ENCODE results near the gene CCDC174. TPM values are rescaled to one million over a fixed set of nuclear protein-coding genes. Genes with fewer than 3 reads are reported as not detected.

CCDC174 gene
- total RNA-seq, 1 donor from 2014 or later = 25.8 TPM

DNA sequence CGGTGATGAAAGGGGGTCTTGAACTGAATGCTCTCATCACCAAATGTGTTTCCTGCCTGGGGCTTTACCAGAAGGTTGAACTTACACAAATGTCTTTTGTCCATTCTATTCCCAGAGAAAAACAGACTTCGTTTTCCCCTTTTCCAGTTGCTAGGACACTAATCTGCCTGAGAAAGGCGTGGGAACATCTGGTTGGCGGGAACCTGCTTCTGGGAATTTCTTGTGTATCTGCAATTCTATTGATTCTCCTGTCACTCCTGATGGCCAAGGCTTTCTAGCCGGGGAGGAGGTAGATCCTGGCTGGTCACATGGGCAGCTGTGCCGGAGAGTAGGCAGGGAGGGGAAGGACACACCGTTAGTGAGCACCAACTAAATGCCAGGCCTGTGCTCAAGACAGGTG lies 31.1 kb upstream of the CCDC174 start:
- H3K36me3 Mint-ChIP-seq (ENCODE audit: insufficient read depth) = no peaks in the 10 kb centered on the region
- peaks cover 3% of the 10 kb centered on the region for H3K9me3 Mint-ChIP-seq (ENCODE audit: low read depth)
- peaks cover 55% of the 10 kb centered on the region for H3K4me1 Mint-ChIP-seq (ENCODE audit: low read depth)
- DNase-seq (ENCODE audit: low spot score, unreplicated experiment) = no peak
- no peak for TF ChIP-seq CTCF (IDR thresholded peaks at IDR 0.05; ENCODE audit: unreplicated experiment)
- no peaks in the 10 kb centered on the region for H3K27me3 Mint-ChIP-seq
- H3K27ac Mint-ChIP-seq = peak overlapping the region; percentile 65
- no peak overlapping the region for H3K4me3 Mint-ChIP-seq (ENCODE audit: low read depth)

GRCh38 chr3:14621093-14621492 lies 30.5 kb upstream of the CCDC174 start:
- H3K27ac Mint-ChIP-seq = peak overlapping the region; percentile 52
- no peaks in the 10 kb centered on the region for H3K27me3 Mint-ChIP-seq
- H3K9me3 Mint-ChIP-seq (ENCODE audit: low read depth) = peaks cover 3% of the 10 kb centered on the region
- H3K36me3 Mint-ChIP-seq (ENCODE audit: insufficient read depth) = no peaks in the 10 kb centered on the region
- H3K4me3 Mint-ChIP-seq (ENCODE audit: low read depth) = no peak overlapping the region
- DNase-seq (ENCODE audit: low spot score, unreplicated experiment) = no peak
- no peak for TF ChIP-seq CTCF (IDR thresholded peaks at IDR 0.05; ENCODE audit: unreplicated experiment)
- peaks cover 53% of the 10 kb centered on the region for H3K4me1 Mint-ChIP-seq (ENCODE audit: low read depth)

DNA sequence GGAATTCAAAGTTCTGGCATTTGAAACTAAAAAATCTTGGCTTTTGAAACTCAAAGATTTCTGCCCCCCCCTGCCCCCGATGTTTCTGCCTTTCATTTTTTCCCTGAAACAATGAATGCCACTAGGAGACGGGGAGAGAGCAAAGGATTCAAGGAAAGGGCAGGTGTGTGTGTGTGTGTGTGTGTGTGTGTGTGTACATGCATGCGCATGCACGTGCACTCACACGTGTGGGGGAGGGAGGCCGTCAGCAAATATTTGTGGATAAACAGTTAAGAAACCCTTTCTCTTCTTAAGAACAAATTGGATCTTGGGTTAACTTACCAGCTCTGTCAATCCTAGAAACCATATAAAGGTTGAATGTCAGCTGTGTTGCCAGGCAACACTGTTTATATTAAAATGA lies 29.2 kb upstream of the CCDC174 start:
- H3K4me1 Mint-ChIP-seq (ENCODE audit: low read depth) = peaks cover 52% of the 10 kb centered on the region
- no peak for TF ChIP-seq CTCF (IDR thresholded peaks at IDR 0.05; ENCODE audit: unreplicated experiment)
- H3K27ac Mint-ChIP-seq = peak overlapping the region; percentile 85
- no peak for DNase-seq (ENCODE audit: low spot score, unreplicated experiment)
- no peak overlapping the region for H3K4me3 Mint-ChIP-seq (ENCODE audit: low read depth)
- no peaks in the 10 kb centered on the region for H3K27me3 Mint-ChIP-seq
- H3K9me3 Mint-ChIP-seq (ENCODE audit: low read depth) = peaks cover 3% of the 10 kb centered on the region
- H3K36me3 Mint-ChIP-seq (ENCODE audit: insufficient read depth) = no peaks in the 10 kb centered on the region

DNA sequence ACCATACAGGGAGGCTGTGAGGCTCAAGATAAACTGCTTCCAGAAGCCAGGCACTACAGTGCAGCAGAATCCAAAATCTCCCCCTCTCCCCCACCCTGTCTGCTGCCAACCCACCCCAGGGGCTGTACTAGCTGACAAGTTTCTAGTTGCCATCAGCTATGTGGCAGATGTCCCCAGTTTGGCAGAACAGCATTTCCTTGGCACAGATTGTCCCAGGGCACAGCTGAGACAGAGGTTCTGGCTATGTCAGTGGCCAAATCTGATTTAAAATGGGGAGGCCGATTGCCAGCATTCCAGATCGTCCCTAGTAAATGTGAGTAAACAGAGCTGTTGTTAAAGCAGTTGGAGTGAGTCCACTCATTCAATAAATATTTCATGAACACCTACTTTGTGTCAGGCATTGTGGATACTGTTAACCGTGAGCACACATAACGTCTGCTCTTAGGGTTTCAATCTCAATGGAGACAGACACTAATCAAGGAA lies 28.0 kb upstream of the CCDC174 start:
- no peak overlapping the region for H3K27ac Mint-ChIP-seq
- no peak overlapping the region for H3K4me3 Mint-ChIP-seq (ENCODE audit: low read depth)
- H3K36me3 Mint-ChIP-seq (ENCODE audit: insufficient read depth) = no peaks in the 10 kb centered on the region
- TF ChIP-seq CTCF (IDR thresholded peaks at IDR 0.05; ENCODE audit: unreplicated experiment) = no peak
- no peaks in the 10 kb centered on the region for H3K27me3 Mint-ChIP-seq
- H3K4me1 Mint-ChIP-seq (ENCODE audit: low read depth) = peaks cover 45% of the 10 kb centered on the region
- peaks cover 3% of the 10 kb centered on the region for H3K9me3 Mint-ChIP-seq (ENCODE audit: low read depth)
- DNase-seq (ENCODE audit: low spot score, unreplicated experiment) = no peak

- H3K4me1 Mint-ChIP-seq (ENCODE audit: low read depth) = peaks cover 39% of the 10 kb centered on the region
These were observed 27.1 kb upstream of the CCDC174 start for GRCh38 chr3:14624498-14624897.

More at GRCh38 chr3:14624498-14624897, 27.1 kb upstream of the CCDC174 start:
- Mint-ChIP-seq H3K36me3 (ENCODE audit: insufficient read depth) (no peaks in the 10 kb centered on the region), H3K4me3 (ENCODE audit: low read depth) (no peak overlapping the region), H3K27me3 (no peaks in the 10 kb centered on the region), H3K27ac (no peak overlapping the region), H3K9me3 (ENCODE audit: low read depth) (peaks cover 3% of the 10 kb centered on the region)
- DNase-seq (ENCODE audit: low spot score, unreplicated experiment) = no peak
- TF ChIP-seq CTCF (IDR thresholded peaks at IDR 0.05; ENCODE audit: unreplicated experiment) = no peak
